Activated CD4-positive, CD25-positive, alpha-beta regulatory T cell (primary cell): Measurements from ENCODE around the gene KIRREL3.

Source experiments
- DNase-seq, 4 experiments: peaks; one replicate each; lab custom pipeline; 2025; lab: John Stamatoyannopoulos, UW

Gene KIRREL3

GRCh38 chr11:126829716-126830115, 170.9 kb downstream of the KIRREL3 start:
- no peak for DNase-seq

- DNase-seq = no peak
Observed at GRCh38 chr11:126824035-126824607, 176.4 kb downstream of the KIRREL3 start.

GRCh38 chr11:126823274-126823673, 177.3 kb downstream of the KIRREL3 start:
- no peak for DNase-seq

- DNase-seq = no peak
Observed at GRCh38 chr11:126821827-126822226, 178.7 kb downstream of the KIRREL3 start.

GRCh38 chr11:126819194-126819593, 181.4 kb downstream of the KIRREL3 start:
- DNase-seq = no peak

- DNase-seq = no peak
Observed at GRCh38 chr11:126817523-126818450, 182.8 kb downstream of the KIRREL3 start.

GRCh38 chr11:126817096-126817495, 183.5 kb downstream of the KIRREL3 start:
- no peak for DNase-seq

GRCh38 chr11:126816645-126817044, 183.9 kb downstream of the KIRREL3 start:
- no peak for DNase-seq

- no peak for DNase-seq
Observed at GRCh38 chr11:126815111-126815510, 185.5 kb downstream of the KIRREL3 start.

- DNase-seq = no peak
Observed at GRCh38 chr11:126810776-126811175, 189.8 kb downstream of the KIRREL3 start.

- DNase-seq = no peak
Observed at GRCh38 chr11:126809514-126810289, 190.9 kb downstream of the KIRREL3 start.

- DNase-seq = no peak
Observed at GRCh38 chr11:126808836-126809235, 191.7 kb downstream of the KIRREL3 start.

- DNase-seq = no peak
Observed at GRCh38 chr11:126808296-126808695, 192.3 kb downstream of the KIRREL3 start.

- DNase-seq = no peak
Observed at GRCh38 chr11:126805870-126806269, 194.7 kb downstream of the KIRREL3 start.

GRCh38 chr11:126804363-126804762, 196.2 kb downstream of the KIRREL3 start:
- no peak for DNase-seq

GRCh38 chr11:126800009-126800408, 200.6 kb downstream of the KIRREL3 start:
- no peak for DNase-seq

GRCh38 chr11:126797457-126798169, 203.0 kb downstream of the KIRREL3 start:
- DNase-seq = no peak

- no peak for DNase-seq
Observed at GRCh38 chr11:126793596-126793995, 207.0 kb downstream of the KIRREL3 start.

GRCh38 chr11:126791991-126792390, 208.6 kb downstream of the KIRREL3 start:
- DNase-seq = no peak

GRCh38 chr11:126791446-126791845, 209.1 kb downstream of the KIRREL3 start:
- DNase-seq = no peak

GRCh38 chr11:126790550-126791081, 210.0 kb downstream of the KIRREL3 start:
- no peak for DNase-seq

- no peak for DNase-seq
Observed at GRCh38 chr11:126782810-126783209, 217.8 kb downstream of the KIRREL3 start.
